ENCODE results near the gene PTPRD. TPM values are rescaled to one million over a fixed set of nuclear protein-coding genes. Genes with fewer than 3 reads are reported as not detected.

Gene PTPRD
- total and polyA plus RNA-seq, 9 of the 15 experiments (the other 6 are each of a cell fraction or from before 2014, with no cell fraction given): 0.11 TPM; not detected in 8

GRCh38 chr9:8576741-8577140 lies 2036.1 kb downstream of the PTPRD start:
- Histone ChIP-seq H3K27ac (ENCODE audit: extremely low read depth, low read depth, low read length) (no peak overlapping the region), H3K36me3 (ENCODE audit: control insufficient read depth, insufficient read depth, low read length) (no peaks in the 10 kb centered on the region), H3K4me1 (replicated peaks in 1 of 2; ENCODE audit: control insufficient read depth in 2 of 2, insufficient read depth in 2 of 2, low read length in 2 of 2) (no peaks in the 10 kb centered on the region), H3K4me3 (no peak overlapping the region), H3K4me2 (ENCODE audit: insufficient read depth, low read length) (no peak overlapping the region), H3K9me3 (replicated peaks; ENCODE audit: control insufficient read depth, insufficient read depth, low read depth, low read length) (no peaks in the 10 kb centered on the region), H3K27me3 (ENCODE audit: control insufficient read depth in 2 of 2, insufficient read depth in 2 of 2, low read length in 2 of 2) (no peaks in the 10 kb centered on the region), H4K20me1 (replicated peaks; ENCODE audit: control insufficient read depth, insufficient read depth, low read length) (no peaks in the 10 kb centered on the region), H3K9ac (ENCODE audit: insufficient read depth in 1 of 2, low read depth in 2 of 2, low read length in 2 of 2) (no peak overlapping the region), H3K9me1 (ENCODE audit: control insufficient read depth, insufficient read depth, low read length) (no peaks in the 10 kb centered on the region), H2AFZ (ENCODE audit: low read depth, low read length) (no peak overlapping the region), H3K79me2 (ENCODE audit: control insufficient read depth, insufficient read depth, low read length) (no peaks in the 10 kb centered on the region)
- in situ Hi-C loops (cut with MboI): no loop called here
- ATAC-seq: no peak
- no peak for FAIRE-seq
- BruUV-seq (replicated peaks): no TSS peak
- no peak for DNase-seq (ENCODE audit: extremely low read depth in 1 of 4, low spot score in 3 of 4)
- intact Hi-C loops (cut with micrococcal nuclease): no loop called here
- POLR2A ChIA-PET: no interaction called here
- CTCF ChIA-PET (ENCODE audit: low intra/inter-chr PET ratio): no interaction called here
- no peak for TF ChIP-seq PHB (CRISPR knock-in tag; IDR thresholded peaks at IDR 0.05)
- no peak for TF ChIP-seq HDAC6 (IDR thresholded peaks at IDR 0.05; ENCODE audit: low read depth, low read length)
- TF ChIP-seq, protein P1, sequence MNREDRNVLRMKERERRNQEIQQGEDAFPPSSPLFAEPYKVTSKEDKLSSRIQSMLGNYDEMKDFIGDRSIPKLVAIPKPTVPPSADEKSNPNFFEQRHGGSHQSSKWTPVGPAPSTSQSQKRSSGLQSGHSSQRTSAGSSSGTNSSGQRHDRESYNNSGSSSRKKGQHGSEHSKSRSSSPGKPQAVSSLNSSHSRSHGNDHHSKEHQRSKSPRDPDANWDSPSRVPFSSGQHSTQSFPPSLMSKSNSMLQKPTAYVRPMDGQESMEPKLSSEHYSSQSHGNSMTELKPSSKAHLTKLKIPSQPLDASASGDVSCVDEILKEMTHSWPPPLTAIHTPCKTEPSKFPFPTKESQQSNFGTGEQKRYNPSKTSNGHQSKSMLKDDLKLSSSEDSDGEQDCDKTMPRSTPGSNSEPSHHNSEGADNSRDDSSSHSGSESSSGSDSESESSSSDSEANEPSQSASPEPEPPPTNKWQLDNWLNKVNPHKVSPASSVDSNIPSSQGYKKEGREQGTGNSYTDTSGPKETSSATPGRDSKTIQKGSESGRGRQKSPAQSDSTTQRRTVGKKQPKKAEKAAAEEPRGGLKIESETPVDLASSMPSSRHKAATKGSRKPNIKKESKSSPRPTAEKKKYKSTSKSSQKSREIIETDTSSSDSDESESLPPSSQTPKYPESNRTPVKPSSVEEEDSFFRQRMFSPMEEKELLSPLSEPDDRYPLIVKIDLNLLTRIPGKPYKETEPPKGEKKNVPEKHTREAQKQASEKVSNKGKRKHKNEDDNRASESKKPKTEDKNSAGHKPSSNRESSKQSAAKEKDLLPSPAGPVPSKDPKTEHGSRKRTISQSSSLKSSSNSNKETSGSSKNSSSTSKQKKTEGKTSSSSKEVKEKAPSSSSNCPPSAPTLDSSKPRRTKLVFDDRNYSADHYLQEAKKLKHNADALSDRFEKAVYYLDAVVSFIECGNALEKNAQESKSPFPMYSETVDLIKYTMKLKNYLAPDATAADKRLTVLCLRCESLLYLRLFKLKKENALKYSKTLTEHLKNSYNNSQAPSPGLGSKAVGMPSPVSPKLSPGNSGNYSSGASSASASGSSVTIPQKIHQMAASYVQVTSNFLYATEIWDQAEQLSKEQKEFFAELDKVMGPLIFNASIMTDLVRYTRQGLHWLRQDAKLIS (CRISPR knock-in tag; IDR thresholded peaks at IDR 0.05): no peak
- TF ChIP-seq ZNF280B (CRISPR knock-in tag; IDR thresholded peaks at IDR 0.05): no peak
- no peak for TF ChIP-seq ZFP1 (CRISPR knock-in tag; IDR thresholded peaks at IDR 0.05)
- no peak for TF ChIP-seq RBM14 (IDR thresholded peaks at IDR 0.05; ENCODE audit: borderline replicate concordance, insufficient read depth, low read depth, low read length)
- TF ChIP-seq MTA2 (IDR thresholded peaks at IDR 0.05; ENCODE audit: low read depth): no peak
- no peak for TF ChIP-seq AFF1 (IDR thresholded peaks at IDR 0.05; ENCODE audit: low read depth in 1 of 2, partially characterized antibody in 2 of 2)
- TF ChIP-seq MEIS2 (IDR thresholded peaks at IDR 0.05; ENCODE audit: partially characterized antibody): no peak
- TF ChIP-seq GTF3C2 (IDR thresholded peaks at IDR 0.05; ENCODE audit: borderline replicate concordance, extremely low read depth, insufficient read length): no peak
